ENCODE measurements around the gene FKBP5. TPM values are rescaled to one million over a fixed set of nuclear protein-coding genes. Genes with fewer than 3 reads are reported as not detected.
A peak's percentile ranks its signal among the peaks of the same experiment; 100 is the strongest.

The FKBP5 gene
- total and polyA plus RNA-seq, 9 of the 15 experiments (the other 6 are each of a cell fraction or from before 2014, with no cell fraction given), result 32.7 to 151 (median 75.0) TPM

DNA sequence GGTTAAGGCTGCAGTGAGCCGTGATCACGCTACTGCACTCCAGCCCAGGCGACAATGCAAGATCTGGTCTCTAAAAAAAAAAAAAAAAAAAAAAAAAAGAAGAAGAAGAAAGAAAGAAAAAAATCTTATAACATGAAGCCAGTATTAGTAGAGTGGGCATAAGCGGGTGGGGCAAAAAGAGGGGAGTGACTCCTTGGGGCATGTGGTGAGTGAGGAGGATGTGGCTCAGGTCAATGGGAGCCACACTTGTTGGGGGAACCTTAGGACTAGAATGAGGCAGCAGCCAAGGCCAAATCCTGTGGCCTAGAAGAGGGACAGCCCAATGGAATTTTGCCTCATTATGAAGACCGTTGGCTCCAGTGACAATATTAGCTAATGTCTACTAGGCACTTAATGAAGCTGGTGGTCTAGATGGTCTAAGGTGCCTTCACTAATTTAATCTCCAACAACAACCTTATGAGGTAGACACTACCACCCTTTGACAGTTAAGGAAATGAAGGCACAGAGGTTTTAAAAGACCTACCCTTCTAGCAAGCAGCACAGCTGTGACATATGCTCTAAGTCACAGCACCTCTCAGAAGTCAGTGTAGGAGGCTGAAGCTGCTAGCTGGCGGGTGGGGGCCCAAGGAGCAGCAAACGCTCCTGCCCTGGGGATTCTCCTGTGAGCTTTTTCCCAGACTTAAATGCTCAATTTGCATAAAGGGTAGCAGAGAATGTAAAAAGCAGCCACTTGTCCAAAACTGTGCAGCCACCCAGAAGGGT is 24.5 kb upstream of the FKBP5 start:
- BruUV-seq (replicated peaks), result no TSS peak
- no peak overlapping the region for H3K27ac ChIP-seq (ENCODE audit: extremely low read depth, low read depth, low read length)
- WGBS (ENCODE audit: insufficient coverage, low coverage, missing lambda C conversion rate), result 57% methylated on average over 7 of the region's 7 CpGs
- no peak for TF ChIP-seq ZNF592 (IDR thresholded peaks at IDR 0.05)
- TF ChIP-seq PTBP1 (IDR thresholded peaks at IDR 0.05; ENCODE audit: low read depth, low read length), result no peak
- TF ChIP-seq PHTF2 (CRISPR knock-in tag; IDR thresholded peaks at IDR 0.05), result no peak
- no peak for TF ChIP-seq SREBF2 (CRISPR knock-in tag; IDR thresholded peaks at IDR 0.05)
- TF ChIP-seq, protein P1, sequence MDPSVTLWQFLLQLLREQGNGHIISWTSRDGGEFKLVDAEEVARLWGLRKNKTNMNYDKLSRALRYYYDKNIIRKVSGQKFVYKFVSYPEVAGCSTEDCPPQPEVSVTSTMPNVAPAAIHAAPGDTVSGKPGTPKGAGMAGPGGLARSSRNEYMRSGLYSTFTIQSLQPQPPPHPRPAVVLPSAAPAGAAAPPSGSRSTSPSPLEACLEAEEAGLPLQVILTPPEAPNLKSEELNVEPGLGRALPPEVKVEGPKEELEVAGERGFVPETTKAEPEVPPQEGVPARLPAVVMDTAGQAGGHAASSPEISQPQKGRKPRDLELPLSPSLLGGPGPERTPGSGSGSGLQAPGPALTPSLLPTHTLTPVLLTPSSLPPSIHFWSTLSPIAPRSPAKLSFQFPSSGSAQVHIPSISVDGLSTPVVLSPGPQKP (CRISPR knock-in tag; IDR thresholded peaks at IDR 0.05), result no peak
- TF ChIP-seq, protein P2, sequence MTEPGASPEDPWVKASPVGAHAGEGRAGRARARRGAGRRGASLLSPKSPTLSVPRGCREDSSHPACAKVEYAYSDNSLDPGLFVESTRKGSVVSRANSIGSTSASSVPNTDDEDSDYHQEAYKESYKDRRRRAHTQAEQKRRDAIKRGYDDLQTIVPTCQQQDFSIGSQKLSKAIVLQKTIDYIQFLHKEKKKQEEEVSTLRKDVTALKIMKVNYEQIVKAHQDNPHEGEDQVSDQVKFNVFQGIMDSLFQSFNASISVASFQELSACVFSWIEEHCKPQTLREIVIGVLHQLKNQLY (CRISPR knock-in tag; conservative IDR thresholded peaks at IDR 0.05), result no peak
- no peak for TF ChIP-seq HDAC6 (IDR thresholded peaks at IDR 0.05; ENCODE audit: low read depth, low read length)
- TF ChIP-seq JUN (IDR thresholded peaks at IDR 0.05; ENCODE audit: borderline replicate concordance, low read depth, low read length), result no peak
- no peak for TF ChIP-seq JUN (CRISPR knock-in tag; IDR thresholded peaks at IDR 0.05; ENCODE audit: borderline replicate concordance)

More for the DNA sequence above, 24.5 kb upstream of the FKBP5 start:
- H4K20me1 ChIP-seq (replicated peaks; ENCODE audit: control insufficient read depth, insufficient read depth, low read length), result no peaks in the 10 kb centered on the region
- H3K36me3 ChIP-seq (ENCODE audit: control insufficient read depth, insufficient read depth, low read length), result no peaks in the 10 kb centered on the region
- H3K4me2 ChIP-seq (ENCODE audit: insufficient read depth, low read length), result no peak overlapping the region
- H2AFZ ChIP-seq (ENCODE audit: low read depth, low read length), result peak overlapping the region; percentile 57; the same call in 1 of the 2 replicates
- H3K9me1 ChIP-seq (ENCODE audit: control insufficient read depth, insufficient read depth, low read length), result no peaks in the 10 kb centered on the region
- no peaks in the 10 kb centered on the region for H3K79me2 ChIP-seq (ENCODE audit: control insufficient read depth, insufficient read depth, low read length)
- ChIA-PET POLR2A (interaction anchor here (0.7 to 1.5 kb wide), 5 partner anchors 9 to 18 kb away, joined by 3 to 4 read pairs (median 4); no protein-coding TSS in a partner anchor), CTCF (ENCODE audit: low intra/inter-chr PET ratio) (no interaction called here)
- H3K4me3 ChIP-seq, result no peak overlapping the region
- peaks cover 0 to 2% of the 10 kb centered on the region in 2 experiments; a peak in 1 of 5 replicates for H3K4me1 ChIP-seq (replicated peaks in 1 of 2; ENCODE audit: control insufficient read depth in 2 of 2, insufficient read depth in 2 of 2, low read length in 2 of 2)
- H3K9ac ChIP-seq (ENCODE audit: insufficient read depth in 1 of 2, low read depth in 2 of 2, low read length in 2 of 2), result peak overlapping the region in 1 of 2 experiments; percentile 8; a peak in 1 of 4 replicates
- in situ Hi-C loops (cut with MboI) (no loop called here), intact Hi-C loops (cut with micrococcal nuclease) (no loop called here)
- no peaks in the 10 kb centered on the region for H3K9me3 ChIP-seq (replicated peaks; ENCODE audit: control insufficient read depth, insufficient read depth, low read depth, low read length)
- peak in 1 of 4 experiments; percentile 15 for DNase-seq (ENCODE audit: extremely low read depth in 1 of 4, low spot score in 3 of 4)
- 0 out of 5 replicates have a peak, but pooled peaks cover 0 to 4% of the 10 kb centered on the region in 2 experiments for H3K27me3 ChIP-seq (ENCODE audit: control insufficient read depth in 2 of 2, insufficient read depth in 2 of 2, low read length in 2 of 2)
- FAIRE-seq, result no peak
- peak; percentile 49; the same call in 2 of the 3 replicates for ATAC-seq
